HFF-Myc (cell line): ENCODE results near the gene BRSK2.

Experiments
- DNase-seq: peaks from one replicate; pipeline ENCODE4 v3.0.0-alpha.2; 2011; ENCODE audit warnings: low read depth; ENCODE audit errors: extremely low read depth
- H3K4me3 ChIP-seq: replicated peaks from 2 replicates; pipeline ENCODE4 v1.5.1; 2011; ENCODE audit warnings: low read depth, mild to moderate bottlenecking, control low read depth, low read length
- CTCF ChIP-seq: IDR thresholded peaks from 2 replicates; pipeline ENCODE4 v1.5.1; 2012; ENCODE audit warnings: mild to moderate bottlenecking, low read depth, low read length, control low read depth; ENCODE audit errors: missing control alignments

Gene BRSK2

GRCh38 chr11:1440066-1440465 lies 50.3 kb downstream of the BRSK2 start:
- TF ChIP-seq CTCF, result no peak
- no peak for DNase-seq
- H3K4me3 ChIP-seq, result no peak overlapping the region

- DNase-seq, result no peak
- no peak overlapping the region for H3K4me3 ChIP-seq
- no peak for TF ChIP-seq CTCF
These were observed 50.8 kb downstream of the BRSK2 start for GRCh38 chr11:1440496-1440895.

- no peak for TF ChIP-seq CTCF
- H3K4me3 ChIP-seq, result no peak overlapping the region
- no peak for DNase-seq
These were observed 52.4 kb downstream of the BRSK2 start for GRCh38 chr11:1442163-1442562.

GRCh38 chr11:1442807-1443366 lies 53.2 kb downstream of the BRSK2 start:
- no peak for TF ChIP-seq CTCF
- H3K4me3 ChIP-seq, result no peak overlapping the region
- DNase-seq, result no peak

GRCh38 chr11:1443737-1444136 lies 54.0 kb downstream of the BRSK2 start:
- no peak for DNase-seq
- no peak overlapping the region for H3K4me3 ChIP-seq
- TF ChIP-seq CTCF, result no peak

GRCh38 chr11:1444321-1444720 lies 54.6 kb downstream of the BRSK2 start:
- DNase-seq, result no peak
- no peak for TF ChIP-seq CTCF
- no peak overlapping the region for H3K4me3 ChIP-seq

- no peak for DNase-seq
- no peak overlapping the region for H3K4me3 ChIP-seq
- TF ChIP-seq CTCF, result no peak
These were observed 55.2 kb downstream of the BRSK2 start for GRCh38 chr11:1444823-1445422.
